ENCODE measurements around the gene ACP2. TPM values are rescaled to one million over a fixed set of nuclear protein-coding genes. Genes with fewer than 3 reads are reported as not detected.

Gene ACP2
- total RNA-seq, 1 donor from 2014 or later: 24.3 TPM

DNA sequence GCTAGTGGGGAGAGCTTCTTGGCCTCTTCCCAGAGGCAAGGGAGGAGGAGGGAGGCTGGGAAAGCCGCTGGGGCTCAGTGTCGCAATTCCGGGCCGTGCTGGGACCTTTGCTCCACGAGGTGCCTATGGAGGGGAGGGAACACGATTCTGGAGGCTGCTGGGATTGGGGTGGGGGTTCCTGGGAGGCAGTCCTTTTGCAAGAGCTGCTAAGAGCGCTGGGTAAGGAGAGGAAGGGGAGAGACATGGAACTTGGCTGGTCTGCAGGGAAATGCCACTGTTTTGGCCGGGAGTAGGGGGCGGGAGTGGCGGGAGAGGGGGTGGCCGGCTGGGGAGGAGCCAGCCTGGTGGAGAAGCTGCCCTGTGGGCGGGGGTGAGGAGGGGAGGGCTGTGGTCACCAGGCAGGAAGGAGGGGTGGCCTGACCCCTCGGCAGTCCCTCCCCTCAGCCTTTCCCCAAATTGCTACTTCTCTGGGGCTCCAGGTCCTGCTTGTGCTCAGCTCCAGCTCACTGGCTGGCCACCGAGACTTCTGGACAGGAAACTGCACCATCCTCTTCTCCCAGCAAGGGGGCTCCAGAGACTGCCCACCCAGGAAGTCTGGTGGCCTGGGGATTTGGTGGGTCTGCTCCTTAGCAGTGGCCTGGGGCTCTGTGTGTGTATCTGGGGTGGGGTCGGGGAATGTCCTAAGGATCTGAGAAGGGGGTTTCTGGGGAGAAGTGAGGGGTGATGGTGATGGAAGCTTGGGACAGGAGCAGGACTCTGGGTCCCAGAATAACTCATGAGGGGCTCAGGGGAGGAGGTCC is 9.1 kb upstream of the ACP2 start, which contains the start of gene NR1H3:
Gene NR1H3 (plus strand): TSS at position 480 of the 800 bp plus-strand sequence. CDS start 1,221 bp downstream, outside the sequence.
- Mint-ChIP-seq H3K27ac (peak within 1 kb of the TSS; percentile 54), H3K9me3 (no peaks in the 10 kb centered on the region), H3K4me3 (peak within 1 kb of the TSS; percentile 33), H3K36me3 (peaks cover 3% of the 10 kb centered on the region), H3K4me1 (peaks cover 17% of the 10 kb centered on the region), H3K27me3 (ENCODE audit: insufficient read depth, low read depth) (peaks cover 2% of the 10 kb centered on the region)
- H3K27me3 ChIP-seq: no peaks in the 10 kb centered on the region
- peak; percentile 79 for DNase-seq (ENCODE audit: low spot score)
- peaks cover 29% of the 10 kb centered on the region for H3K4me1 ChIP-seq
- H2AFZ ChIP-seq (replicated peaks): peak within 1 kb of the TSS; percentile 51
- H3F3A ChIP-seq (ENCODE audit: low read depth): peaks cover 27% of the 10 kb centered on the region
- no peaks in the 10 kb centered on the region for H3K36me3 ChIP-seq
- H3K27ac ChIP-seq: no peak within 1 kb of the TSS
- no peaks in the 10 kb centered on the region for H3K9me3 ChIP-seq (ENCODE audit: low read depth)
- peak within 1 kb of the TSS; percentile 24 for H3K4me3 ChIP-seq
- H3K79me2 ChIP-seq (ENCODE audit: low read depth): no peaks in the 10 kb centered on the region
- TF ChIP-seq, protein P1, sequence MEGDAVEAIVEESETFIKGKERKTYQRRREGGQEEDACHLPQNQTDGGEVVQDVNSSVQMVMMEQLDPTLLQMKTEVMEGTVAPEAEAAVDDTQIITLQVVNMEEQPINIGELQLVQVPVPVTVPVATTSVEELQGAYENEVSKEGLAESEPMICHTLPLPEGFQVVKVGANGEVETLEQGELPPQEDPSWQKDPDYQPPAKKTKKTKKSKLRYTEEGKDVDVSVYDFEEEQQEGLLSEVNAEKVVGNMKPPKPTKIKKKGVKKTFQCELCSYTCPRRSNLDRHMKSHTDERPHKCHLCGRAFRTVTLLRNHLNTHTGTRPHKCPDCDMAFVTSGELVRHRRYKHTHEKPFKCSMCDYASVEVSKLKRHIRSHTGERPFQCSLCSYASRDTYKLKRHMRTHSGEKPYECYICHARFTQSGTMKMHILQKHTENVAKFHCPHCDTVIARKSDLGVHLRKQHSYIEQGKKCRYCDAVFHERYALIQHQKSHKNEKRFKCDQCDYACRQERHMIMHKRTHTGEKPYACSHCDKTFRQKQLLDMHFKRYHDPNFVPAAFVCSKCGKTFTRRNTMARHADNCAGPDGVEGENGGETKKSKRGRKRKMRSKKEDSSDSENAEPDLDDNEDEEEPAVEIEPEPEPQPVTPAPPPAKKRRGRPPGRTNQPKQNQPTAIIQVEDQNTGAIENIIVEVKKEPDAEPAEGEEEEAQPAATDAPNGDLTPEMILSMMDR (IDR thresholded peaks at IDR 0.05): peak; percentile 55
- TF ChIP-seq EZH2phosphoT487 (IDR thresholded peaks at IDR 0.05) (no peak), EZH2 (IDR thresholded peaks at IDR 0.05) (no peak)
- no peaks in the 10 kb centered on the region for H4K20me1 ChIP-seq (ENCODE audit: low read depth)
- no peak within 1 kb of the TSS for H3K9ac ChIP-seq
- peak within 1 kb of the TSS; percentile 51 for H3K4me2 ChIP-seq

DNA sequence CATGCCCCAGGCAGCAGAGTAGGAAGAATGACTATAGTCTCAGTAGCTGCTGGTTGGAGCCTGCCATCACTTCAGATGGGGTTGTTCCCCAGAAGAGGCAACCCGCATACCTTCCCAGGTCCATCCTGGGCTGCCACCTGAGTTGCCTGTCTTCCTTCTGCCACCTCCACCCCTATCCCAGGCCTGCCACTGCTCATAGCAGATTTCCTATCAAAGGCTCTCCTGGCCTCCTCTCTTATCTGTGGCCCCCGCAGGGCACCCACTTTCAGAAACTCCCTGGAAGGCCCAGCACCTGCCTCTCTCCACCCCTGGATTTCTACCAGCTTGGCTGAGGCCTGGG is 8.5 kb upstream of the ACP2 start:
- peaks cover 3% of the 10 kb centered on the region for H3K36me3 Mint-ChIP-seq
- no peak for DNase-seq (ENCODE audit: low spot score)
- H3K79me2 ChIP-seq (ENCODE audit: low read depth): no peaks in the 10 kb centered on the region
- TF ChIP-seq, protein P1 (IDR thresholded peaks at IDR 0.05): no peak
- no peak for TF ChIP-seq EZH2 (IDR thresholded peaks at IDR 0.05)
- no peak for TF ChIP-seq EZH2phosphoT487 (IDR thresholded peaks at IDR 0.05)
- peaks cover 29% of the 10 kb centered on the region for H3K4me1 ChIP-seq
- peak overlapping the region; percentile 33 for H3K4me3 Mint-ChIP-seq
- peak overlapping the region; percentile 51 for H2AFZ ChIP-seq (replicated peaks)
- peaks cover 27% of the 10 kb centered on the region for H3F3A ChIP-seq (ENCODE audit: low read depth)
- no peaks in the 10 kb centered on the region for H3K27me3 ChIP-seq
- H3K9me3 Mint-ChIP-seq: no peaks in the 10 kb centered on the region
- no peak overlapping the region for H3K27ac ChIP-seq
- no peak overlapping the region for H3K27ac Mint-ChIP-seq
- no peaks in the 10 kb centered on the region for H4K20me1 ChIP-seq (ENCODE audit: low read depth)
- peaks cover 2% of the 10 kb centered on the region for H3K27me3 Mint-ChIP-seq (ENCODE audit: insufficient read depth, low read depth)
- no peaks in the 10 kb centered on the region for H3K9me3 ChIP-seq (ENCODE audit: low read depth)
- no peak overlapping the region for H3K9ac ChIP-seq
- peaks cover 17% of the 10 kb centered on the region for H3K4me1 Mint-ChIP-seq
- H3K4me3 ChIP-seq: peak overlapping the region; percentile 24
- peak overlapping the region; percentile 51 for H3K4me2 ChIP-seq
- H3K36me3 ChIP-seq: no peaks in the 10 kb centered on the region

DNA sequence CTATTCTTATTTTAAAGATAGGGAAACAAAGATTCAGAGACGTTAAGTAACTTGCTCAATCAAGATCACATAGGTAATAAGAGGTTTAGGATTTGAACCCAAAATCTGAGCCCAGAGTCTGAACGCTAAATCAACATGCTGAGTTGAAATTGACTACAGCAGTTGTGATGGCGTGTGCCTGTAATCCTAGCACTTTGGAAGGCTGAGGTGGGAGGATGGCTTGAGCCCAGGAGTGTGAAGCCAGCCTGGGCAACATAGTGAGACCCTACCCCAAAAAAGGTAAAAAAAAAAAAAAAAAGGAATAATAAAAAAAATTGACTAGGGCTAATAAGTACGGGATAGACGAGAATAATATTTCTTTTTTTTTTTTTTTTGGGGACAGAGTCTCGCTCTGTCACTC is 7.8 kb upstream of the ACP2 start:
- H3K4me1 Mint-ChIP-seq: peaks cover 17% of the 10 kb centered on the region
- H3K4me3 Mint-ChIP-seq: peak overlapping the region; percentile 18
- H3K9ac ChIP-seq: no peak overlapping the region
- H3K27me3 ChIP-seq: no peaks in the 10 kb centered on the region
- H3K4me3 ChIP-seq: no peak overlapping the region
- H3K4me2 ChIP-seq: no peak overlapping the region
- no peak overlapping the region for H3K27ac Mint-ChIP-seq
- H3K36me3 Mint-ChIP-seq: peaks cover 3% of the 10 kb centered on the region
- no peak for TF ChIP-seq EZH2 (IDR thresholded peaks at IDR 0.05)
- TF ChIP-seq EZH2phosphoT487 (IDR thresholded peaks at IDR 0.05): no peak
- TF ChIP-seq, protein P1 (IDR thresholded peaks at IDR 0.05): no peak
- H3F3A ChIP-seq (ENCODE audit: low read depth): peaks cover 27% of the 10 kb centered on the region
- H2AFZ ChIP-seq (replicated peaks): no peak overlapping the region
- no peaks in the 10 kb centered on the region for H3K36me3 ChIP-seq
- DNase-seq (ENCODE audit: low spot score): no peak
- H3K79me2 ChIP-seq (ENCODE audit: low read depth): no peaks in the 10 kb centered on the region
- H3K4me1 ChIP-seq: peaks cover 29% of the 10 kb centered on the region
- no peaks in the 10 kb centered on the region for H4K20me1 ChIP-seq (ENCODE audit: low read depth)
- no peaks in the 10 kb centered on the region for H3K9me3 ChIP-seq (ENCODE audit: low read depth)
- no peaks in the 10 kb centered on the region for H3K9me3 Mint-ChIP-seq
- no peak overlapping the region for H3K27ac ChIP-seq
- peaks cover 2% of the 10 kb centered on the region for H3K27me3 Mint-ChIP-seq (ENCODE audit: insufficient read depth, low read depth)
